HepG2 (cell line): Measurements from ENCODE around the gene RBM5. TPM values are rescaled to one million over a fixed set of nuclear protein-coding genes. Genes with fewer than 3 reads are reported as not detected.

Source experiments
- AKAP8 ChIP-seq: sonication (generic); formaldehyde crosslinking; IDR thresholded peaks from 2 replicates; pipeline ENCODE4 v1.5.1; 2020; ENCODE audit warnings: mild to moderate bottlenecking, missing genetic modification reagents
- BCL6 ChIP-seq: IDR thresholded peaks from 2 replicates; pipeline ENCODE4 v1.6.1; 2016; ENCODE audit warnings: missing genetic modification reagents, missing compliant biosample characterization
- CHD4 ChIP-seq: fragments of 200-600 bp; sonication (generic); IDR thresholded peaks from 2 replicates; pipeline ENCODE4 v1.7.0; 2017; ENCODE audit warnings: mild to moderate bottlenecking, low read length, borderline replicate concordance
- IKZF4 ChIP-seq: sonication (generic); formaldehyde crosslinking; IDR thresholded peaks from 2 replicates; pipeline ENCODE4 v1.5.1; 2020; ENCODE audit warnings: borderline replicate concordance, mild to moderate bottlenecking, low read depth, missing genetic modification reagents; ENCODE audit errors: not compliant biosample characterization
- ISX ChIP-seq: sonication (generic); formaldehyde crosslinking; conservative IDR thresholded peaks from 2 replicates; pipeline ENCODE4 v1.5.0; 2020; ENCODE audit warnings: missing genetic modification reagents
- KDM5B ChIP-seq: sonication (generic); formaldehyde crosslinking; IDR thresholded peaks from 2 replicates; pipeline ENCODE4 v1.4.0; 2020; ENCODE audit warnings: missing genetic modification reagents, mild to moderate bottlenecking, borderline replicate concordance
- PTBP1 ChIP-seq: fragments of 200-400 bp; formaldehyde crosslinking; IDR thresholded peaks from 2 replicates; pipeline ENCODE4 v1.6.1; 2018; ENCODE audit warnings: low read length, low read depth; ENCODE audit not compliant: poor library complexity, severe bottlenecking
- SNAPC2 ChIP-seq: sonication (generic); formaldehyde crosslinking; IDR thresholded peaks from 2 replicates; pipeline ENCODE4 v1.8.1; 2022; ENCODE audit warnings: mild to moderate bottlenecking, missing genetic modification reagents
- STAT5B ChIP-seq: sonication (generic); formaldehyde crosslinking; IDR thresholded peaks from 2 replicates; pipeline ENCODE4 v1.4.0; 2020; ENCODE audit warnings: missing genetic modification reagents
- SUZ12 ChIP-seq: fragments of 150-350 bp; IDR thresholded peaks from 2 replicates; pipeline ENCODE4 v1.6.1; 2014; ENCODE audit warnings: low read depth, low read length
- TCF7 ChIP-seq: sonication (generic); IDR thresholded peaks from 2 replicates; pipeline ENCODE4 v1.6.1; 2016; ENCODE audit warnings: antibody characterized with exemption, low read depth
- ZNF20 ChIP-seq: sonication (generic); formaldehyde crosslinking; IDR thresholded peaks from 2 replicates; pipeline ENCODE4 v1.4.0; 2020; ENCODE audit warnings: mild to moderate bottlenecking, moderate library complexity, missing genetic modification reagents
- ZNF616 ChIP-seq: sonication (generic); formaldehyde crosslinking; IDR thresholded peaks from 2 replicates; pipeline ENCODE4 v1.5.0; 2020; ENCODE audit warnings: low read depth, mild to moderate bottlenecking, missing genetic modification reagents
- ZNF724P ChIP-seq: sonication (generic); formaldehyde crosslinking; IDR thresholded peaks from 2 replicates; pipeline ENCODE4 v1.8.0; 2022; ENCODE audit warnings: missing genetic modification reagents, borderline replicate concordance
- ZNF749 ChIP-seq: sonication (generic); formaldehyde crosslinking; IDR thresholded peaks from 2 replicates; pipeline ENCODE4 v1.8.0; 2022; ENCODE audit warnings: mild to moderate bottlenecking, missing genetic modification reagents, moderate library complexity, borderline replicate concordance
- ZNF768 ChIP-seq: sonication (generic); formaldehyde crosslinking; IDR thresholded peaks from 2 replicates; pipeline ENCODE4 v1.4.0; 2020; ENCODE audit warnings: missing genetic modification reagents
- ZSCAN22 ChIP-seq: sonication (generic); formaldehyde crosslinking; IDR thresholded peaks from 2 replicates; pipeline ENCODE4 v1.4.0; 2020; ENCODE audit warnings: mild to moderate bottlenecking, missing genetic modification reagents
- polyA plus RNA-seq, 8 experiments: library from polyadenylated mRNA; depleted of rRNA in 3 of 8; stranded (reverse) in 7 of 8; unstranded in 1 of 8; fragments of >200 nt; fragmentation: Illumina TruSeq in 4 of 8; extraction: Trizol in 4 of 8; gene quantifications; 2 replicates each; pipeline versions ENCODE4 v1.2.1 to v1.2.3, GENCODE V29; 2011 to 2016; ENCODE audit warnings: low read depth in 4 of 8, missing spikeins in 1 of 8, mixed read lengths in 1 of 8; ENCODE audit not compliant: insufficient read depth in 1 of 8
- total RNA-seq, 5 experiments: library from RNA; depleted of rRNA; stranded (reverse); fragments of >200 nt; fragmentation: Illumina TruSeq; extraction: Trizol; gene quantifications; 2 replicates each; pipeline ENCODE4 v1.2.3, GENCODE V29; 2016; ENCODE audit warnings: low read depth in 1 of 5
- TF ChIP-seq, protein P1 (sequence below): sonication (generic); formaldehyde crosslinking; IDR thresholded peaks from 2 replicates; pipeline ENCODE4 v1.8.1; 2022; ENCODE audit warnings: mild to moderate bottlenecking, missing genetic modification reagents
- TF ChIP-seq, protein P2 (sequence below): sonication (generic); formaldehyde crosslinking; IDR thresholded peaks from 2 replicates; pipeline ENCODE4 v1.5.0; 2020; ENCODE audit warnings: missing genetic modification reagents
- TF ChIP-seq, protein P3 (sequence below): IDR thresholded peaks from 2 replicates; pipeline ENCODE4 v1.6.1; 2016; ENCODE audit warnings: mild to moderate bottlenecking, missing biosample characterization, missing genetic modification reagents

The RBM5 gene
- total and polyA plus RNA-seq, 2 of the 13 experiments (the other 11 are each of a cell fraction or from before 2014, with no cell fraction given): 106 to 204 TPM

DNA sequence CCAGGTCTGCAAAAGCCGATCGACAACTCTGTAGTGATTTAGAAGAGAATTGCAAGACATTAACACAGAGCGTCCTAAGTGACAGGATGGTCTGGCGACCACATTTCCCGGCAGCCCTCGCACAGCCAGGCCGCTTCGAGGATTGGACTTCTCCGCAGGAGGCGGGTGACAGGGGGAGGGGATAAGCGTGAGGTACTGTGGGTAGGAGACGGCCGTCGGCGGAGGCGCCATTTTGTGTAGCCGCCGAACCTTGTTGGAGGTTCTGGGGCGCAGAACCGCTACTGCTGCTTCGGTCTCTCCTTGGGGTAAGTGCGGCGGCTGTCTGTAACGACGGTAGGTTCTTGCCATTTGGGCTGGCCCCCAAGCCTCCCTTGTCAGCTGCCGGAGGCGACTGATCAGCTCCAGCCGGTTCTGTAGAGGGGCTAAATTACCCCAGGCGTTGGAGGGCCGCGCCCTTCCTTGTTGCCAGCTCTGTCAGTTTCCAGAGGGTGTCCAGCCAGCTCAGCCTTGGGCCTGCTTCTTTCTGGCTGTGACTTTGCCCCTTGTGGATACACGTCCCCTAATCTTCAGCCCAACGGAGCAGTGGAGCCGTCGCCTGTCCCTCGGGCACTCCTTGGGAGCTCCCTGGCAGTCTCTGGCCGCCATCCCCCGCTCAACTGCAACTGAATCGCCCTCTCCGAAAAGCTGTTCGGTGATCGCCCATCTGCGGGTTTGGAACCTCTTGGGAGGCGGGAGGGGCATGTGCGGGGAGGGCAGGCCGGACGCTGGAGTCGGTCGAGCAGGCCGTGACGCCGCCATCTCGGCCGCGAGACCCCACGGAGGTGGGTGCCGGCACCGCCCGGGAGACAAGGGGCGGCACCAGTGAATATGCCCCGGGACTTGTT lies at the start of gene RBM5 (continued):
- TF ChIP-seq, protein P1, sequence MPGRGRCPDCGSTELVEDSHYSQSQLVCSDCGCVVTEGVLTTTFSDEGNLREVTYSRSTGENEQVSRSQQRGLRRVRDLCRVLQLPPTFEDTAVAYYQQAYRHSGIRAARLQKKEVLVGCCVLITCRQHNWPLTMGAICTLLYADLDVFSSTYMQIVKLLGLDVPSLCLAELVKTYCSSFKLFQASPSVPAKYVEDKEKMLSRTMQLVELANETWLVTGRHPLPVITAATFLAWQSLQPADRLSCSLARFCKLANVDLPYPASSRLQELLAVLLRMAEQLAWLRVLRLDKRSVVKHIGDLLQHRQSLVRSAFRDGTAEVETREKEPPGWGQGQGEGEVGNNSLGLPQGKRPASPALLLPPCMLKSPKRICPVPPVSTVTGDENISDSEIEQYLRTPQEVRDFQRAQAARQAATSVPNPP: no peak
- TF ChIP-seq SNAPC2 (CRISPR knock-in tag) (no peak), TCF7 (no peak), BCL6 (CRISPR knock-in tag) (no peak), ZSCAN22 (CRISPR knock-in tag) (no peak), ZNF616 (no peak), STAT5B (no peak), AKAP8 (0 out of 2 replicates have a peak, but pooled peaks have one; percentile 17), ZNF749 (CRISPR knock-in tag) (no peak), ISX (CRISPR knock-in tag) (no peak), IKZF4 (CRISPR knock-in tag) (no peak), ZNF768 (CRISPR knock-in tag) (no peak), KDM5B (CRISPR knock-in tag) (peak; percentile 56; the same call in 1 of the 2 replicates), ZNF724P (CRISPR knock-in tag) (no peak), SUZ12 (peak; percentile 58), ZNF20 (CRISPR knock-in tag) (no peak), CHD4 (no peak), PTBP1 (no peak)
- TF ChIP-seq, protein P2, sequence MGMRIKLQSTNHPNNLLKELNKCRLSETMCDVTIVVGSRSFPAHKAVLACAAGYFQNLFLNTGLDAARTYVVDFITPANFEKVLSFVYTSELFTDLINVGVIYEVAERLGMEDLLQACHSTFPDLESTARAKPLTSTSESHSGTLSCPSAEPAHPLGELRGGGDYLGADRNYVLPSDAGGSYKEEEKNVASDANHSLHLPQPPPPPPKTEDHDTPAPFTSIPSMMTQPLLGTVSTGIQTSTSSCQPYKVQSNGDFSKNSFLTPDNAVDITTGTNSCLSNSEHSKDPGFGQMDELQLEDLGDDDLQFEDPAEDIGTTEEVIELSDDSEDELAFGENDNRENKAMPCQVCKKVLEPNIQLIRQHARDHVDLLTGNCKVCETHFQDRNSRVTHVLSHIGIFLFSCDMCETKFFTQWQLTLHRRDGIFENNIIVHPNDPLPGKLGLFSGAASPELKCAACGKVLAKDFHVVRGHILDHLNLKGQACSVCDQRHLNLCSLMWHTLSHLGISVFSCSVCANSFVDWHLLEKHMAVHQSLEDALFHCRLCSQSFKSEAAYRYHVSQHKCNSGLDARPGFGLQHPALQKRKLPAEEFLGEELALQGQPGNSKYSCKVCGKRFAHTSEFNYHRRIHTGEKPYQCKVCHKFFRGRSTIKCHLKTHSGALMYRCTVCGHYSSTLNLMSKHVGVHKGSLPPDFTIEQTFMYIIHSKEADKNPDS (CRISPR knock-in tag): no peak
- TF ChIP-seq, protein P3, sequence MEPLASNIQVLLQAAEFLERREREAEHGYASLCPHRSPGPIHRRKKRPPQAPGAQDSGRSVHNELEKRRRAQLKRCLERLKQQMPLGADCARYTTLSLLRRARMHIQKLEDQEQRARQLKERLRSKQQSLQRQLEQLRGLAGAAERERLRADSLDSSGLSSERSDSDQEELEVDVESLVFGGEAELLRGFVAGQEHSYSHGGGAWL: no peak; the same call in 1 of the 2 replicates
